KBM-7 (cell line): Measurements from ENCODE around the gene OMA1.
A peak's percentile ranks its signal among the peaks of the same experiment; 100 is the strongest.
"Not testable (repeated sequence)": the region's sequence is repeated elsewhere in the genome, so short reads cannot be mapped to it uniquely, and the experiment has no call there.

Source experiments
- DNase-seq: peaks from one replicate; pipeline ENCODE4 v3.0.0-alpha.2; 2015
- in situ Hi-C: fragments of 300-500 bp; cut with MboI; formaldehyde crosslinking; loops from 2 replicates; pipeline ENCODE4 v1.14.3; 2020; ENCODE audit warnings: low sequenced_read_pairs, low pct_unique_long_range_greater_than_20kb, mixed read lengths

The OMA1 gene

DNA sequence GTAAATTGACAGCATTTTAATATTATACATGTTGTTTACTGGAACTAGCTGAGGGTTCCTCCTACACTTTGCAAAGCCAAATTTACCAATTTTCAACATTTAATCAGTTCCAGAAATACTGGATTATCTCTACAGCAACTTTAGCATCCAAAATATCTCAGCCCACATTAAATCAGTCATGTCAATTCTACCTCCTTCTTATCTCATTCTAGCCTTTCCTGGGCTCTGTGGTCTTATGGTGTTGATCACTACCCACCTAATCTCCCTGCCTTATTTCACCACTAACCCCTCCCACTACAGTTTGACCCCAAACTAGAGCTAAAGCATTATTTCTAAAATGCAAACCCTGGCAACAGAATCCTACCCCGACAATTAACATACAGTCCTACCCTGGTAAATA lies 3.3 kb downstream of the OMA1 start:
- in situ Hi-C loops, result no loop called here

DNA sequence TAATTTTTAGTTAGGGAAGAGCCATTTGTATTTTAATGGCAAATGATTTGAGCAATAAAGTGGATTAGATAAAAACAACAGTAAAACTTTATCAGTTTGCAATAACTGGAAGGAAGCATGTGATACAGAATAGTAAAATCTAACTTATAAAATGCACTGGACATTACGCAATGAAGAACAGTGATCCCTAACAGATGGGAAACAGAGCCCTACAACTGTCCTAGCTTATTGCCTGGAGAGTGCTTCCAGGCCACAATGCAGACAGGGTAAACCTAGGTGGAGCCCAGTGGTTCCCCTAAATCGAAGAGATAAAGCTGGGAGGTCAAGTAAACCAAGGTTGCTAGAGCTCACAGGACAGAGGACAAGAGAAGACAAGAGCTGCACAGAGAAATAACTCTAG lies 7.0 kb downstream of the OMA1 start:
- in situ Hi-C loops, result no loop called here

More for the DNA sequence above, 3.3 kb downstream of the OMA1 start:
- DNase-seq, result no peak

DNA sequence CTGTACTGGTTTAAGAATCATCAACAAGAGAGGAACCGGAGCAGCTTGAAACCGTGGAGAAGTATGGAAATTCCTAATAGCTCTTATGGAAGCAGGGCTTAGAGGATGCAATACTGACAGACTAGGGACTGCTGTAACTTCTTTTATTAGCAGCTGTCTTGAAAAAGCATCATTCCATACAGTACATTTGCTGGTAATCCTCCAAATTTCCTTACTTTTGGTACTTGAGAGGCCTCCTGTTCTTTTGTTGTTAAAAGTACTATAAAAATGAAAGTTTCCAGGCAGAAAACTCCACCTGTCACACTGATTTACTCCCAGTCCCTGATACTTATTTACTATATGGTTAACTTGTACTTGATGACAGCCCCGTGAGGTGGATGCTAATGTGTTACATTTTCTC lies 7.7 kb downstream of the OMA1 start:
- in situ Hi-C loops, result no loop called here
- no peak for DNase-seq

More for the DNA sequence above, 7.0 kb downstream of the OMA1 start:
- DNase-seq, result no peak

GRCh38 chr1:58531842-58532241 lies 14.7 kb downstream of the OMA1 start:
- in situ Hi-C loops, DNase-seq: not testable (repeated sequence)

DNA sequence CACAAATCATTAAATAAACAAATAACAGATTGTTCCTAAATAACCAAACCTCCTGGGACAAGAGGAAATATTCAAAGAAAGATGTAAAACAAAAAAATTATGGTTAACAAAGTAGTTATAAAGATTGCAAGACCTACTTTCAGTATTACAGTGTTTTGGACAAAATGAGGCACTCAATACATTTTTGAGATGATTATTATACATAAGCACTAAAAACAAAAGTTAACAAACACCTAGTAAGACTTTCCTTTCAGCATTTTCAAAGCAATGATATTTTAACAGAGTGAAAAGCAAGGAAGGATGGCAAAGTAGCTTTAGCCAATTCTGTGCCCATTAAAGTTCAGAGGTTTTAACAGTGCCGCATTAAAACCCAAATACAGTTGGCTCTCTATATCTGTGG lies 17.2 kb downstream of the OMA1 start:
- no peak for DNase-seq
- in situ Hi-C loops, result no loop called here

- in situ Hi-C loops, result no loop called here
- no peak for DNase-seq
Measured at GRCh38 chr1:58528518-58528917, 18.0 kb downstream of the OMA1 start.

DNA sequence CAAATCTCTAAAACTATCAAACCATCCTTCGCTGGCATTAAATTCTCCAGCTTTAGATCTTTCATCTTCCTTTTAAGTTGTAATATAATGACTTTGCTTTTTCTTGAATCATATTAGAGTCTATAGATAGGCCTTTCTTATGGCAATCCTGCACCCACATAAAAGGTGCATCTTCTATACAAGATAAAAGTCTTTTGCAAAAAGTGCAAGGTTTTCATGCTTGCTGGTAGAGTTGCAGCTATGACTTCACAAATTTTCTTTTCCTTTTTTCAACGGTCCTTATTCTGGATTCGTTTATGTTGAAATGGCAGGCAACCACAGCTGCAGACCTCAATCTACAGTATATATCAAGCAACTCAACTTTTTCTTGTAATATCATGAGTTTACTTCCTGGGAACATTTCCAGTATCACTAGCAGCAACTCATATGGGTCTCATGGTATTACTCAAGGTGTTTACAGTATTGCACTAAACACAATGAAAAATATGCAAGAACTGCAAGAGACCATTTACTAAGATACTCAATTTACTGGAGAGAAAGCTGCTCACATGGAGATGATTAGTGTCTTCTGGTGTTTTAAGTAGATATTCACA lies 22.1 kb downstream of the OMA1 start:
- in situ Hi-C loops, result no loop called here

GRCh38 chr1:58515794-58516401 lies 30.6 kb downstream of the OMA1 start:
- DNase-seq, result peak; percentile 67
- in situ Hi-C loops, result no loop called here

More for the DNA sequence above, 22.1 kb downstream of the OMA1 start:
- no peak for DNase-seq

DNA sequence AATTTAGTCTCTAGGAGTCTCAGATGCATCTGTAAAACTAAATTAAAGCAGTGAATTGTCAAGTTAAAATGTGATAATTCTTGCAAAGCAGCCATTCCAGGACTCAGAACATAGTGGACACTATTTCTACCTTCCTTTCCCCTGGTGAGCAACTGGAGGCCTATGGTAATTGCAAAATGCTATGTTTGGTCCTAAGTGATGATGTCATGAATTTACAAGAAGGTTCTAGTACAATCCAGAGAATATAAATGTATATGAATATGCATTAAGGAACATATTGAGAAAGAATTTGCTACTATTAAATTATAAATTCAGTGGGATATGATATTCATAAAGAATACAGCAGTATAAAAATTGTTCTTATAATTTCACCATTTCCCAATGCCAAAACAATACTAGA lies 32.6 kb downstream of the OMA1 start:
- no peak for DNase-seq
- in situ Hi-C loops, result no loop called here

GRCh38 chr1:58508629-58509028 lies 37.9 kb downstream of the OMA1 start:
- in situ Hi-C loops, result no loop called here
- DNase-seq, result no peak

DNA sequence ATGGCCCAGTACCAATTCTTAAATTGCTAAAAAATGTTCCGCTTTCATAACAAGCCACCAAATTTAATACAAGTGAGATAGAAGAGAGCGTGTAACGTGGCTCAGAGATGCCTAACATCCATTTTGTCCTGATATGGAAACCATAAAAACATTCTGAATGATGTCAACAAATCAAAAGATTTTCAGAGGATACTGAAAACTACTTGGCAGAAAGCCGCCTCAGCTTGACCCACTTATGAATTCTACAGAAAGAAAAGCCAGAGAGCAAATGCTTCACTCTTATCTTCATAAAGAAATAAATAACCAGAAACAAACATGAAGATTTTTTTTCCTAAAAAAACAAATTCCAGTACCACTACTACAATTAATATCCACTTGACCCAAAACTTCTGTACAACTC lies 41.2 kb downstream of the OMA1 start:
- in situ Hi-C loops, result no loop called here
- DNase-seq, result no peak

DNA sequence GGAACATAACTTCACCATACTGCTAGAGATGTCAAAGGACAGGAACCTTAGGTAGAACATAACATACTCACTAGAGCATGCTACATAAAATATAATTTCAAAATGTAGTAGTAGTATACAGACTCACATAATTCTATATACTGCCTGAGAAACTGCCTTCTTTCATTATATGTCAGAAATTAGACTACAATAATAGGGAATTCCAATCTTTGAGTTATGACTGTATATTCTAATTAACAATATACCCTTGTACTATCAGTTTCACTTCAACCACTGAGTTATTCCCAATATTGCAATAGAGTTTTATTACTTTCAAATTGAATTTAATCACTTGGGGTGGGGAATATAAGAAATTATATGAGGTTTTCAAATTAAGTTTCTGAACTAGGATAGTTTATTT lies 44.0 kb downstream of the OMA1 start:
- no peak for DNase-seq
- in situ Hi-C loops, result no loop called here

- no peak for DNase-seq
- in situ Hi-C loops, result no loop called here
Measured at GRCh38 chr1:58500043-58500442, 46.5 kb downstream of the OMA1 start.

DNA sequence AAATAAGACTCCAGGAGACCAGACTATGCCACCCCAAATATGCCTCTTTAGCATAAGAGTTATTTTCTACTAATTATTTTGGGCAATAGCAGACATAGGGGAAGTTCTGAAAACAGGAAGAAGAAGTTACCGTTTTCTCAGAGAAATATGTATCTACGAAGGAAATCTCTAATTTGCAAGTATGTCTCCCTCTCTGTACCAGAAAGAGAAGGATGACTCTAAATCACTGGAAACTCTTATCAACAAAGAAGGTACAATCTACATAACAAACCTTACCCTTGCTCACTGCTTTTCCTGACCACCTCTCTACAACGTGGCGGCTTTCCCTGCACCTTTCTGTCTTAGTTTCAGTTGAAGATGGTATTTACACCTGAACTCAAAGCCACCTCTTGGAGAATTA lies 49.0 kb downstream of the OMA1 start:
- DNase-seq, result peak; percentile 39
- in situ Hi-C loops, result no loop called here

GRCh38 chr1:58496042-58496441 lies 50.5 kb downstream of the OMA1 start:
- peak; percentile 17 for DNase-seq
- in situ Hi-C loops, result no loop called here

DNA sequence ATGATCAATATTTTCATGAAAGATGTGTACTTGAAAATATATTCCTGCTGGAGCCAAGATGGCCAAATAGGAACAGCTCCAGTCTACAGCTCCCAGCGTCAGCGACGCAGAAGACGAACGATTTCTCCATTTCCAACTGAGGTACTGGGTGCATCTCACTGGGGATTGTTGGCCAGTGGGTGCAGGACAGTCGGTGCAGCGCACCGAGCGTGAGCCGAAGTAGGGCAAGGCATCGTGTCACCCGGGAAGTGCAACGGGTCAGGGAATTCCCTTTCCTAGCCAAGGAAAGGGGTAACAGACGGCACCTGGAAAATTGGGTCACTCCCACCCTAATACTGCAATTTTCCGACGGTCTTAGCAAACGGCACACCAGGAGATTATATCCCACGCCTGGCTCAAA lies 57.6 kb downstream of the OMA1 start:
- DNase-seq, in situ Hi-C loops: not testable (repeated sequence)

GRCh38 chr1:58487002-58487401 lies 59.5 kb downstream of the OMA1 start:
- in situ Hi-C loops, result no loop called here
- DNase-seq, result peak; percentile 76

GRCh38 chr1:58481962-58482361 lies 64.6 kb downstream of the OMA1 start:
- no peak for DNase-seq
- in situ Hi-C loops, result no loop called here

DNA sequence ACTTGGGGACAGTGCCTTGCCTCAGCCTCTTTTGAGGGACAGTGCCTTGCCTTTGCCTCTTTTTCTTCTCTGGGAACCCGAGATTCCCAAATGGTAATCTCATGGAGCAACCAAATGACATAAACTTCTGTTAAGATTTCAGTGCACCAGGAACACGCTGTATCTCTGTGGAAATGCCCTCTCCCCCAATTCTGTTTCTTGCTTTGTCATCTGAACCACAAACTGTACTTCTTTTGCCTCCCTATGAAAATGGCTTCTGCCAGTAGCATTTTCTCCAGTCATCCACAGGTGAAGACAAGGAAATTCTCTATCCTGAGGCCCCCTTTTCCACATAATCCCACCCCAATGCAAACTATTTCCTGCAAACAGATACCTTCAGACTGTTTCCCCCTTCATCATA lies 66.3 kb downstream of the OMA1 start:
- DNase-seq, result no peak
- in situ Hi-C loops, result no loop called here

DNA sequence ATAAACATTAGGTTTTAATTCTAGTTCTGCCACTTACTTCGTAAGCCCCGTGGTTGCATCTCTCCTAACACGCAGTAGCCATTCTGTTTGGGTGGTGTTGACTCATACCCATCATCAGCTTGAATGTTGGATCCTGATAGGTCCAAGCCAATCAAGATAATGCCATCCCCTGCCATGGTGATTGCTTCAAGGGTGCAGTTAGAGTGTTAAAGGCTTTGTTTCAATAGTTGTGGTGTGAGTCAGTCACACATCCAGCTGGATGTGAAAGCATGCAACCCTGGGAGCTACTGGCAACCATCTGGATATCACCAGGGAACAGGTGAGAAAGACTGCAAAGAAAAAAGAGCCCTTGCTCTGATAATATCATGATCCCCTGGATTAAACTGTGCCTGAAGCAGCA lies 69.1 kb downstream of the OMA1 start:
- DNase-seq, result no peak
- in situ Hi-C loops, result no loop called here

GRCh38 chr1:58476179-58476578 lies 70.3 kb downstream of the OMA1 start:
- in situ Hi-C loops, result no loop called here
- no peak for DNase-seq
